ENCODE results near the gene PGAP2.

The PGAP2 gene

GRCh38 chr11:3773180-3773579 is 35.2 kb upstream of the PGAP2 start:
- no peak for DNase-seq (ENCODE audit: low read depth in 1 of 2, low spot score in 1 of 2)
- H3K27ac ChIP-seq (replicated peaks) = no peak overlapping the region
- no peaks in the 10 kb centered on the region for H3K27me3 ChIP-seq (ENCODE audit: insufficient read depth, poor library complexity, severe bottlenecking)
- no peak overlapping the region for H3K4me3 ChIP-seq (replicated peaks; ENCODE audit: insufficient read depth, low read length)
- TF ChIP-seq CTCF (IDR thresholded peaks at IDR 0.05; ENCODE audit: insufficient read depth, low read length) = no peak
- TF ChIP-seq POLR2AphosphoS5 (IDR thresholded peaks at IDR 0.05; ENCODE audit: low read depth) = no peak
- no peak for TF ChIP-seq GABPA (IDR thresholded peaks at IDR 0.05; ENCODE audit: low read depth)
- TF ChIP-seq REST (IDR thresholded peaks at IDR 0.05; ENCODE audit: insufficient replicate concordance, low read depth) = no peak
- TF ChIP-seq SPI1 (IDR thresholded peaks at IDR 0.05; ENCODE audit: borderline replicate concordance, low read depth) = no peak

- Histone ChIP-seq H3K4me3 (replicated peaks; ENCODE audit: insufficient read depth, low read length) (no peak overlapping the region), H3K27me3 (ENCODE audit: insufficient read depth, poor library complexity, severe bottlenecking) (no peaks in the 10 kb centered on the region), H3K27ac (replicated peaks) (no peak overlapping the region)
- TF ChIP-seq REST (IDR thresholded peaks at IDR 0.05; ENCODE audit: insufficient replicate concordance, low read depth) = no peak
- no peak for DNase-seq (ENCODE audit: low read depth in 1 of 2, low spot score in 1 of 2)
Observed at GRCh38 chr11:3775736-3776406, 32.5 kb upstream of the PGAP2 start.

- Histone ChIP-seq H3K27me3 (ENCODE audit: insufficient read depth, poor library complexity, severe bottlenecking) (no peaks in the 10 kb centered on the region), H3K4me3 (replicated peaks; ENCODE audit: insufficient read depth, low read length) (no peak overlapping the region), H3K27ac (replicated peaks) (peak overlapping the region; percentile 59)
- peak; percentile 43 to 51 for DNase-seq (ENCODE audit: low read depth in 1 of 2, low spot score in 1 of 2)
- peak; percentile 86 for TF ChIP-seq SPI1 (IDR thresholded peaks at IDR 0.05; ENCODE audit: borderline replicate concordance, low read depth)
- no peak for TF ChIP-seq POLR2AphosphoS5 (IDR thresholded peaks at IDR 0.05; ENCODE audit: low read depth)
Observed at GRCh38 chr11:3781423-3781822, 26.9 kb upstream of the PGAP2 start.

- TF ChIP-seq CTCF (IDR thresholded peaks at IDR 0.05; ENCODE audit: insufficient read depth, low read length) (no peak), GABPA (IDR thresholded peaks at IDR 0.05; ENCODE audit: low read depth) (no peak), REST (IDR thresholded peaks at IDR 0.05; ENCODE audit: insufficient replicate concordance, low read depth) (no peak), POLR2AphosphoS5 (IDR thresholded peaks at IDR 0.05; ENCODE audit: low read depth) (no peak), SPI1 (IDR thresholded peaks at IDR 0.05; ENCODE audit: borderline replicate concordance, low read depth) (no peak)
- Histone ChIP-seq H3K27me3 (ENCODE audit: insufficient read depth, poor library complexity, severe bottlenecking) (no peaks in the 10 kb centered on the region), H3K4me3 (replicated peaks; ENCODE audit: insufficient read depth, low read length) (no peak overlapping the region), H3K27ac (replicated peaks) (peak overlapping the region; percentile 71)
- DNase-seq (ENCODE audit: low read depth in 1 of 2, low spot score in 1 of 2) = no peak
Observed at GRCh38 chr11:3782963-3783362, 25.4 kb upstream of the PGAP2 start.
